ENCODE measurements around the gene PPP1R1A.

PPP1R1A gene

GRCh38 chr12:54601841-54602240, 13.4 kb upstream of the PPP1R1A start:
- Histone ChIP-seq H3K4me1 (ENCODE audit: insufficient read depth, low read length) (no peaks in the 10 kb centered on the region), H3K9me3 (ENCODE audit: insufficient read depth, low read depth, low read length) (no peaks in the 10 kb centered on the region), H3K9ac (ENCODE audit: low read depth, low read length) (no peak overlapping the region), H3K27ac (ENCODE audit: low read length) (no peak overlapping the region), H3K27me3 (ENCODE audit: insufficient read depth, low read length) (no peaks in the 10 kb centered on the region; the same call in 1 of the 2 replicates), H3K4me3 (ENCODE audit: low read length) (no peak overlapping the region), H3K36me3 (ENCODE audit: insufficient read depth, low read depth, low read length) (no peaks in the 10 kb centered on the region)

GRCh38 chr12:54598970-54599369, 10.5 kb upstream of the PPP1R1A start:
- H3K27me3 ChIP-seq (ENCODE audit: insufficient read depth, low read length): peaks cover 14% of the 10 kb centered on the region
- H3K9me3 ChIP-seq (ENCODE audit: insufficient read depth, low read depth, low read length): no peaks in the 10 kb centered on the region
- H3K36me3 ChIP-seq (ENCODE audit: insufficient read depth, low read depth, low read length): no peaks in the 10 kb centered on the region
- no peak overlapping the region for H3K9ac ChIP-seq (ENCODE audit: low read depth, low read length)
- no peaks in the 10 kb centered on the region for H3K4me1 ChIP-seq (ENCODE audit: insufficient read depth, low read length)
- no peak overlapping the region for H3K4me3 ChIP-seq (ENCODE audit: low read length)
- H3K27ac ChIP-seq (ENCODE audit: low read length): no peak overlapping the region

DNA sequence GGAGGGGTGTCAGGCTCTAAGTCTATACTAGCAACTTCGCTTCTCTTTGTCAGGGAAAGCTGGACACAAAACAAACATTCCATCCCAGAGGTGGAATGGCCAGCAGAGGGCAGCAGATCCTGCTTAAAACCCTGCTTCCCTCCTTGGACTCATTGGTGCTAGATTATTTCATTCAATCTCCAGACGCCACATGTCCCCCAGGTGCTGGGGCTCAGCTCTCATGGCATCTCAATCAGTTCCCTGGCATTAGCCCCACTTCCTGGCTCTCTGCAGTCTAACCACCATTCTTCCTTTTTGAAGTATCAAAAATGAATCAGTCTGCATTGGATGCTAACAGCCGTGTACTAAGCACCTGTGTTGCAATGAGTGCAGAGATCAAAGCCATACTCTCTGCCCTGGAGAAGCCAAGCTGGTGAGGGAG, 8.1 kb upstream of the PPP1R1A start:
- H3K27me3 ChIP-seq (ENCODE audit: insufficient read depth, low read length): peaks cover 25% of the 10 kb centered on the region
- no peaks in the 10 kb centered on the region for H3K36me3 ChIP-seq (ENCODE audit: insufficient read depth, low read depth, low read length)
- no peaks in the 10 kb centered on the region for H3K9me3 ChIP-seq (ENCODE audit: insufficient read depth, low read depth, low read length)
- no peak overlapping the region for H3K9ac ChIP-seq (ENCODE audit: low read depth, low read length)
- no peak overlapping the region for H3K27ac ChIP-seq (ENCODE audit: low read length)
- H3K4me3 ChIP-seq (ENCODE audit: low read length): no peak overlapping the region
- no peaks in the 10 kb centered on the region for H3K4me1 ChIP-seq (ENCODE audit: insufficient read depth, low read length)

DNA sequence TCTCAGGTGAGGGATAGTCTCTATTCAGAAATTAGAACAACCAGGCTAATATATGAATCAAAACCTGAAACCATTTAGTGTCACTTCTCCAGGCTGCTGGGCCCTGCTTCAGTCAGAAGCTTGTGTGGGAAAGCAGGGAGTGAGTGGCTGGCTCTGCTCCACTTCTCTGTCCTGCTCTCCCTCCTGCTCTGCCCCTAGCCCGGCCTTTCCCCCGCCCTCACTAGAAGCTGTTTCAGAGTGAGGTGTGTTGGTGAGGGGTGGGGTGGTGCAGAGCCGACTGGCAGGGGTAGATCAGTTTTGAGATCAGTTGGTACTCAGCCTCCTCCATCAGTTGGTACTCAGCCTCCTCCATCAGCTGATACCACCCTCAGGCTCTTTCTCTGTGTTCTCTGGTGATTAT, 7.0 kb upstream of the PPP1R1A start:
- Histone ChIP-seq H3K27me3 (ENCODE audit: insufficient read depth, low read length) (peaks cover 35% of the 10 kb centered on the region), H3K4me1 (ENCODE audit: insufficient read depth, low read length) (no peaks in the 10 kb centered on the region; the same call in 1 of the 2 replicates), H3K36me3 (ENCODE audit: insufficient read depth, low read depth, low read length) (no peaks in the 10 kb centered on the region)

DNA sequence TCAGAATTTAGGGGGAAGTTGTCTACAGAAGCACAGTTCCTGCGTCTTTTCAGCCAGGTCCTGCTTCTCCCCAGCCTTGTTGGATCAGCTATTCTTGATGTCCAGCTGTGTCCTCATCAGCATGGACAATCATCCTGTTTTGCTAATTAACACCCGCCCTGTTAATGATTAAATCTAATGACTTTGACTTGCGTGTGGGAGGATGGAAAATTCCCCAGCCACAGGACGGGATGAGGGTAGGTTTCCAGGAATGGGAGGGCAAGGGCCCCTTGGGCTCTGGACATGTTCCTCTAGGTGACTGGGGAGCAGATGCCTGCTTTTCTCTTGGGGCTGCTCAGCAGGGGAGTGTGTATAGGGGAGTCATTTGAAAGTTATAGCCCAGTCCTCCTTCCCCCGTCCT, 5.3 kb upstream of the PPP1R1A start:
- peaks cover 9% of the 10 kb centered on the region; the same call in 1 of the 2 replicates for H3K4me1 ChIP-seq (ENCODE audit: insufficient read depth, low read length)
- no peaks in the 10 kb centered on the region for H3K9me3 ChIP-seq (ENCODE audit: insufficient read depth, low read depth, low read length)
- H3K4me3 ChIP-seq (ENCODE audit: low read length): no peak overlapping the region
- no peaks in the 10 kb centered on the region for H3K36me3 ChIP-seq (ENCODE audit: insufficient read depth, low read depth, low read length)
- peaks cover 53% of the 10 kb centered on the region for H3K27me3 ChIP-seq (ENCODE audit: insufficient read depth, low read length)
- H3K27ac ChIP-seq (ENCODE audit: low read length): no peak overlapping the region
- H3K9ac ChIP-seq (ENCODE audit: low read depth, low read length): no peak overlapping the region

More for the DNA sequence above, 7.0 kb upstream of the PPP1R1A start:
- H3K9ac ChIP-seq (ENCODE audit: low read depth, low read length): no peak overlapping the region
- H3K4me3 ChIP-seq (ENCODE audit: low read length): no peak overlapping the region
- H3K27ac ChIP-seq (ENCODE audit: low read length): no peak overlapping the region
- no peaks in the 10 kb centered on the region for H3K9me3 ChIP-seq (ENCODE audit: insufficient read depth, low read depth, low read length)

GRCh38 chr12:54593135-54593534, 4.7 kb upstream of the PPP1R1A start:
- no peaks in the 10 kb centered on the region for H3K9me3 ChIP-seq (ENCODE audit: insufficient read depth, low read depth, low read length)
- H3K27ac ChIP-seq (ENCODE audit: low read length): no peak overlapping the region
- peaks cover 54% of the 10 kb centered on the region for H3K27me3 ChIP-seq (ENCODE audit: insufficient read depth, low read length)
- H3K9ac ChIP-seq (ENCODE audit: low read depth, low read length): no peak overlapping the region
- H3K36me3 ChIP-seq (ENCODE audit: insufficient read depth, low read depth, low read length): no peaks in the 10 kb centered on the region
- no peak overlapping the region for H3K4me3 ChIP-seq (ENCODE audit: low read length)
- peaks cover 9% of the 10 kb centered on the region; the same call in 1 of the 2 replicates for H3K4me1 ChIP-seq (ENCODE audit: insufficient read depth, low read length)

- H3K4me3 ChIP-seq (ENCODE audit: low read length): no peak overlapping the region
- H3K27ac ChIP-seq (ENCODE audit: low read length): no peak overlapping the region
- H3K9ac ChIP-seq (ENCODE audit: low read depth, low read length): no peak overlapping the region
- no peaks in the 10 kb centered on the region for H3K9me3 ChIP-seq (ENCODE audit: insufficient read depth, low read depth, low read length)
- H3K27me3 ChIP-seq (ENCODE audit: insufficient read depth, low read length): peaks cover 63% of the 10 kb centered on the region
- no peaks in the 10 kb centered on the region for H3K36me3 ChIP-seq (ENCODE audit: insufficient read depth, low read depth, low read length)
- H3K4me1 ChIP-seq (ENCODE audit: insufficient read depth, low read length): peaks cover 9% of the 10 kb centered on the region; the same call in 1 of the 2 replicates
These were observed 3.9 kb upstream of the PPP1R1A start for GRCh38 chr12:54592316-54592715.

GRCh38 chr12:54590978-54591591, 2.6 kb upstream of the PPP1R1A start:
- no peaks in the 10 kb centered on the region for H3K9me3 ChIP-seq (ENCODE audit: insufficient read depth, low read depth, low read length)
- H3K27me3 ChIP-seq (ENCODE audit: insufficient read depth, low read length): peaks cover 75% of the 10 kb centered on the region
- H3K4me3 ChIP-seq (ENCODE audit: low read length): no peak overlapping the region
- H3K4me1 ChIP-seq (ENCODE audit: insufficient read depth, low read length): peaks cover 9% of the 10 kb centered on the region; the same call in 1 of the 2 replicates
- no peak overlapping the region for H3K9ac ChIP-seq (ENCODE audit: low read depth, low read length)
- H3K36me3 ChIP-seq (ENCODE audit: insufficient read depth, low read depth, low read length): no peaks in the 10 kb centered on the region
- no peak overlapping the region for H3K27ac ChIP-seq (ENCODE audit: low read length)

DNA sequence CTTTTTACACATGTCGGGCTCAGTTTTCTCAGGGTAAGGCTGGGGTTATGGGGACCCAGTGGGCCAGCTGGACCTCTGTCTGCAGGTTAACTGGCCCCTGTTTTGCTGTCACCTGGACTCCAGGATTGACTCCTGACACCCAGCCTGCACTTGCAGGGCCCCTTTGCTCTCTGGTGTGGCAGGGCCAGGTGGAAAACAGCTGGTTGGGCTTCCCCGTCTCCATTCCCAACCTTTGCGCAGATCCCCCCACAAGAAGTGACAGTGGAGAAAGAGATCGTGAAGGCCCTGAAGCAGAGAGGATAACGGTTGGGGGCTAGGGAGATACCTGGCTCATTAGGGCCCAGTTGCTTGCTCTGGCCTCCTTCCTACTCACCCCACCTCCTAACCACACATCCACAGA, 1.5 kb upstream of the PPP1R1A start:
- peaks cover 9% of the 10 kb centered on the region; the same call in 1 of the 2 replicates for H3K4me1 ChIP-seq (ENCODE audit: insufficient read depth, low read length)
- no peaks in the 10 kb centered on the region for H3K9me3 ChIP-seq (ENCODE audit: insufficient read depth, low read depth, low read length)
- H3K9ac ChIP-seq (ENCODE audit: low read depth, low read length): no peak overlapping the region
- peaks cover 67% of the 10 kb centered on the region for H3K27me3 ChIP-seq (ENCODE audit: insufficient read depth, low read length)
- H3K36me3 ChIP-seq (ENCODE audit: insufficient read depth, low read depth, low read length): no peaks in the 10 kb centered on the region
- no peak overlapping the region for H3K4me3 ChIP-seq (ENCODE audit: low read length)
- H3K27ac ChIP-seq (ENCODE audit: low read length): no peak overlapping the region

DNA sequence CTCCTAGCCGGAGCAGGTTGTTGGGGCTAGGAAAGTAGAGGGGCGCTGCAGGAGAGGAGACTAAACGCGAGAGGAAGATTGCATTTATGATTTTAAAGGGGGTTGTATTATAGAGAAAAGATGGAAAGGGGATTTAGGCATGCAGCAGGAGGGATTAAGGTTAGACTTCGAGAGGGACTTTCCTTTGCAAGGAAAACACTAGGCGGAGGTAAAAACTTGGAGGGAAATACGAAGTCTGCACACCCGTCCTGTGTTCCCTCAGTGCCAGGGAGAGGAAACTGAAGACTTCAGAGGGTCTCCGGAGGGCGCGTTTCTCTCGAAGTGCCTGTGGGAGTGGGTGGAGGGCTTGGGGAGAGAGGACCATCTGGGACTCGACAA, 420 bp upstream of the PPP1R1A start:
- Histone ChIP-seq H3K9ac (ENCODE audit: low read depth, low read length) (no peak overlapping the region), H3K27ac (ENCODE audit: low read length) (no peak overlapping the region), H3K4me3 (ENCODE audit: low read length) (peak overlapping the region; percentile 72), H3K4me1 (ENCODE audit: insufficient read depth, low read length) (peaks cover 10% of the 10 kb centered on the region; the same call in 1 of the 2 replicates), H3K27me3 (ENCODE audit: insufficient read depth, low read length) (peaks cover 63% of the 10 kb centered on the region), H3K36me3 (ENCODE audit: insufficient read depth, low read depth, low read length) (no peaks in the 10 kb centered on the region), H3K9me3 (ENCODE audit: insufficient read depth, low read depth, low read length) (no peaks in the 10 kb centered on the region)

DNA sequence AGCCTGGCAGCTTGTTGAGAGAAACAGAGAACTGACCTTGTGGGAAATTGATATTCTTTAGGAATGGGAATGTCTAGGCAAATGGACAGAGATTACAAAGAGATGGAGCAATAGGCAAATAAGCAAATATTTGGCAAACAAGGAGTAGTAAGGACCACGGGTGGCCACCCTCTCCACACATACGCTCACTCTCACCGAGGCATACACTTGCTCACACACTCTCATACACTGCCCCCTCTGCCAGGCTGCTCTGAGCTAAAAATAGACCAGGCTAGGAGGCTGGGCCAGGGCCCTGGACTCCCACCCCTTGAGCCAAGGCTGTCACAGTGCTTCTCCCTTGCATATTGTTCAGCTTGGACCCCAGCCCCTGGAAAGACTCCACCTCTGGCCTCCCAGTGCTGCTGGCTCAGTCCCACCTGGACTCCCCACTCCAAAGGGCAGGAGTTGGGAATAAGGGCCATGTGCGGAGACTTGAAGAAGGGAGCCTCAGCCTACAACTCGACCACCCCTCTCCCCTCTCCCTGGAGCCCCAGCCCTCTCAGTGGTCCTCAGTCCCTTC, 1.1 kb downstream of the PPP1R1A start:
- Histone ChIP-seq H3K27me3 (ENCODE audit: insufficient read depth, low read length) (peaks cover 60% of the 10 kb centered on the region), H3K36me3 (ENCODE audit: insufficient read depth, low read depth, low read length) (peaks cover 3% of the 10 kb centered on the region), H3K9ac (ENCODE audit: low read depth, low read length) (peak overlapping the region; percentile 45), H3K9me3 (ENCODE audit: insufficient read depth, low read depth, low read length) (no peaks in the 10 kb centered on the region), H3K4me3 (ENCODE audit: low read length) (peak overlapping the region; percentile 80), H3K4me1 (ENCODE audit: insufficient read depth, low read length) (peaks cover 12% of the 10 kb centered on the region; the same call in 1 of the 2 replicates), H3K27ac (ENCODE audit: low read length) (no peak overlapping the region)

DNA sequence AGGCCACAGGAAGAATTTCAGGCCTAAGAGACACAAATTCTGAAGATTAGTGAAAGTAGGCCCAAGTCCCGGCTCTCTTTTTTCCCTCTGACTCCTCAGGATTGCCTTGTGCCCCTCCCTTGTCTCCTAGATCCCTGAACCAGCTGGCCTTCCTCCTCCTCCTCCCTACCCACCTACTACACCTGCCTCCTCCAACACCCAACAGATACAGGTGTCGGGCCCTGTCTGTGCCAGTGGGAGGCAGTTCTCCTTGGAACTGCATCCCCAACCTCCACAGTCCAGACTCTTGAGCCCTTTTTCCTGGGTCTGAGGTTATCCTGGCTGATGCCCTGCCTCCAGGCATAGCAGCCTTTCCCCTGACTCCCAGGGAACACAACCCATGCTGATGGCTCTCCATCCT, 1.8 kb downstream of the PPP1R1A start:
- Histone ChIP-seq H3K27ac (ENCODE audit: low read length) (no peak overlapping the region), H3K4me1 (ENCODE audit: insufficient read depth, low read length) (peaks cover 12% of the 10 kb centered on the region; the same call in 1 of the 2 replicates), H3K4me3 (ENCODE audit: low read length) (no peak overlapping the region), H3K36me3 (ENCODE audit: insufficient read depth, low read depth, low read length) (peaks cover 6% of the 10 kb centered on the region), H3K27me3 (ENCODE audit: insufficient read depth, low read length) (peaks cover 53% of the 10 kb centered on the region), H3K9ac (ENCODE audit: low read depth, low read length) (no peak overlapping the region), H3K9me3 (ENCODE audit: insufficient read depth, low read depth, low read length) (no peaks in the 10 kb centered on the region)
